Iris pigment epithelial cell (primary cell): ENCODE measurements around the gene UQCC5.
A peak's percentile ranks its signal among the peaks of the same experiment; 100 is the strongest.

Experiments
- DNase-seq: peaks from one replicate; pipeline ENCODE4 v3.0.0-alpha.2; 2011; ENCODE audit warnings: low read depth

The UQCC5 gene

GRCh38 chr3:52570076-52570475 lies 33.7 kb downstream of the UQCC5 start:
- peak; percentile 81 for DNase-seq

GRCh38 chr3:52572221-52572620 lies 35.8 kb downstream of the UQCC5 start:
- DNase-seq: no peak

- DNase-seq: no peak
Observed at GRCh38 chr3:52574056-52574965, 37.9 kb downstream of the UQCC5 start.
